HCT116 (cell line): ENCODE results near the gene TXN. TPM values are rescaled to one million over a fixed set of nuclear protein-coding genes. Genes with fewer than 3 reads are reported as not detected.

Experiments
- ATAC-seq: fragments of 200-7000 bp; cut with Tn5 transposase; 2 replicates; pipeline ENCODE4 v1.9.1; 2020; ENCODE audit warnings: mild to moderate bottlenecking, moderate library complexity
- BruUV-seq: library from RNA; stranded (reverse); fragments of 400-500 nt; replicated peaks from 2 replicates; lab custom pipeline; 2021; lab: Mats Ljungman, UMichigan
- CTCF ChIA-PET: fragments of 300-600 bp; sonication (Branson Sonifier 250); formaldehyde crosslinking; loops from one replicate; lab custom pipeline; 2021; ENCODE audit warnings: antibody characterized with exemption; lab: Charles Lee
- POLR2A ChIA-PET: fragments of 300-600, 350-600 bp; sonication (Branson Sonifier 250); formaldehyde crosslinking; loops from one replicate; lab custom pipeline; 2021; ENCODE audit warnings: antibody characterized with exemption; lab: Charles Lee
- RAD21 ChIA-PET, 2 experiments: fragments of 300-600 bp; sonication (Branson Sonifier 250); formaldehyde crosslinking; loops; one replicate each; lab custom pipeline; 2023; ENCODE audit warnings: low total read pairs in 2 of 2; ENCODE audit not compliant: uncharacterized antibody in 2 of 2, unreplicated experiment in 2 of 2, low non-redundant PET in 1 of 2; lab: Charles Lee
- DNase-seq: peaks from one replicate; pipeline ENCODE4 v3.0.0-alpha.2; 2010; ENCODE audit warnings: low read depth, low spot score
- H2AFZ ChIP-seq: fragments of 200-600 bp; shearing (Covaris generic), sonication (generic); 2 replicates; pipeline ENCODE4 v1.6.1; 2017; ENCODE audit warnings: low read depth, mixed run types, mixed read lengths, antibody characterized with exemption, low read length; ENCODE audit not compliant: poor library complexity, severe bottlenecking
- H3K27ac ChIP-seq: 2 replicates; pipeline ENCODE4 v1.5.1; 2012; ENCODE audit warnings: low read depth, low read length
- H3K27me3 ChIP-seq: fragments of 200-600 bp; sonication (generic); 2 replicates; pipeline ENCODE4 v1.6.1; 2016; ENCODE audit warnings: mixed run types, low read length, mixed read lengths; ENCODE audit not compliant: insufficient read depth
- H3K36me3 ChIP-seq, 2 experiments: fragments of 200-500 bp in 1 of 2; fragments of 200-600 bp in 1 of 2; sonication (Bioruptor generic) in 1 of 2; sonication (generic) in 1 of 2; 2 replicates each; pipeline versions ENCODE4 v1.5.1 to v1.6.1; 2014 to 2016; ENCODE audit warnings: low read length in 2 of 2, inconsistent platforms in 1 of 2, mixed read lengths in 1 of 2, mixed run types in 1 of 2; ENCODE audit not compliant: insufficient read depth in 2 of 2, control insufficient read depth in 1 of 2
- H3K4me1 ChIP-seq, 2 experiments: fragments of 200-600 bp in 1 of 2; sonication (generic) in 1 of 2; 2 replicates each; pipeline versions ENCODE4 v1.5.1 to v1.6.1; 2012 to 2017; ENCODE audit warnings: low read length in 2 of 2, inconsistent platforms in 1 of 2, mild to moderate bottlenecking in 1 of 2, mixed read lengths in 1 of 2, mixed run types in 1 of 2, moderate library complexity in 1 of 2; ENCODE audit not compliant: insufficient read depth in 2 of 2, control insufficient read depth in 1 of 2
- H3K4me2 ChIP-seq: fragments of 200-600 bp; sonication (generic); 2 replicates; pipeline ENCODE4 v1.6.1; 2017; ENCODE audit warnings: mixed run types, low read length, mixed read lengths
- H3K4me3 ChIP-seq, 2 experiments: fragments of 200-600 bp in 1 of 2; sonication (generic) in 1 of 2; replicated peaks in 1 of 2; 2 replicates each; pipeline ENCODE4 v1.5.1; 2011 to 2016; ENCODE audit warnings: low read length in 2 of 2, control low read depth in 1 of 2, low read depth in 1 of 2, mild to moderate bottlenecking in 1 of 2, mixed read lengths in 1 of 2, mixed run types in 1 of 2
- H3K79me2 ChIP-seq: fragments of 200-600 bp; sonication (generic); 2 replicates; pipeline ENCODE4 v1.6.1; 2017; ENCODE audit warnings: mild to moderate bottlenecking, mixed run types, low read length, moderate library complexity, mixed read lengths; ENCODE audit not compliant: insufficient read depth
- H3K9ac ChIP-seq: fragments of 200-600 bp; sonication (generic); 2 replicates; pipeline ENCODE4 v1.6.1; 2016; ENCODE audit warnings: low read length, mixed read lengths
- H3K9me2 ChIP-seq: fragments of 200-600 bp; sonication (generic), shearing (Covaris generic); 2 replicates; pipeline ENCODE4 v1.6.1; 2017; ENCODE audit warnings: mixed run types, mild to moderate bottlenecking, moderate library complexity; ENCODE audit not compliant: insufficient read depth
- H3K9me3 ChIP-seq, 2 experiments: fragments of 200-500 bp in 1 of 2; fragments of 200-600 bp in 1 of 2; sonication (Bioruptor generic) in 1 of 2; sonication (generic) in 1 of 2; 2 replicates each; pipeline ENCODE4 v1.6.1; 2014 to 2017; ENCODE audit warnings: low read length in 2 of 2, mixed read lengths in 2 of 2, inconsistent platforms in 1 of 2, low read depth in 1 of 2, mild to moderate bottlenecking in 1 of 2, mixed run types in 1 of 2, moderate library complexity in 1 of 2; ENCODE audit not compliant: control insufficient read depth in 1 of 2, insufficient read depth in 1 of 2
- H4K20me1 ChIP-seq: fragments of 200-600 bp; sonication (generic), shearing (Covaris generic); 2 replicates; pipeline ENCODE4 v1.6.1; 2017; ENCODE audit warnings: mixed run types, mild to moderate bottlenecking, moderate library complexity; ENCODE audit not compliant: insufficient read depth
- CBX3 ChIP-seq: IDR thresholded peaks from 2 replicates; pipeline ENCODE4 v1.6.1; 2012; ENCODE audit warnings: low read depth
- EGR1 ChIP-seq: IDR thresholded peaks from 2 replicates; pipeline ENCODE4 v1.6.1; 2012; ENCODE audit warnings: low read depth
- EZH2phosphoT487 ChIP-seq: fragments of 200-600 bp; IDR thresholded peaks from 2 replicates; pipeline ENCODE4 v1.6.1; 2018; ENCODE audit warnings: antibody characterized with exemption, borderline replicate concordance
- RAD21 ChIP-seq: IDR thresholded peaks from 2 replicates; pipeline ENCODE4 v1.6.1; 2012; ENCODE audit warnings: low read depth, mild to moderate bottlenecking
- intact Hi-C: fragments of 100-400 bp; cut with micrococcal nuclease; formaldehyde crosslinking; loops from 2 replicates; pipeline ENCODE4 v1.10.0; 2022
- total RNA-seq: library from RNA; stranded (reverse); gene quantifications from one replicate; pipeline ENCODE4 v1.2.1, GENCODE V29; 2021; ENCODE audit not compliant: unreplicated experiment
- TF ChIP-seq, protein P1 (sequence below), 3 experiments: fragments of 200-600 bp in 1 of 3; sonication (generic) in 1 of 3; IDR thresholded peaks in 2 of 3; conservative IDR thresholded peaks in 1 of 3; 2 replicates each; pipeline ENCODE4 v1.5.1; 2012 to 2017; ENCODE audit warnings: low read depth in 2 of 3, low read length in 2 of 3, antibody characterized with exemption in 1 of 3, borderline replicate concordance in 1 of 3, control low read depth in 1 of 3, mild to moderate bottlenecking in 1 of 3, mixed read lengths in 1 of 3, mixed run types in 1 of 3, moderate library complexity in 1 of 3; ENCODE audit not compliant: insufficient read depth in 1 of 3
- TF ChIP-seq, protein P2 (sequence below): IDR thresholded peaks from 2 replicates; pipeline ENCODE4 v1.6.1; 2011; ENCODE audit warnings: mild to moderate bottlenecking, low read length, moderate library complexity; ENCODE audit not compliant: insufficient replicate concordance; ENCODE audit errors: extremely low read depth
- TF ChIP-seq, protein P3 (sequence below): IDR thresholded peaks from 2 replicates; pipeline ENCODE4 v1.6.1; 2012; ENCODE audit warnings: low read depth

TXN gene
- total RNA-seq, 1 experiment from 2014 or later = 421 TPM

- no peak overlapping the region for H3K27ac ChIP-seq
- no peak overlapping the region for H3K9ac ChIP-seq
- H2AFZ ChIP-seq = no peak overlapping the region
- no peaks in the 10 kb centered on the region for H3K9me3 ChIP-seq
- H3K79me2 ChIP-seq = no peaks in the 10 kb centered on the region
- no peaks in the 10 kb centered on the region; the same call in 1 of the 2 replicates for H3K27me3 ChIP-seq
- no peaks in the 10 kb centered on the region for H4K20me1 ChIP-seq
- intact Hi-C loops = loop anchor here (1.0 kb wide), 1 partner anchor 34 kb away; no protein-coding TSS in a partner anchor
- peak overlapping the region; percentile 61 for H3K4me2 ChIP-seq
- peak; percentile 63 for ATAC-seq
- POLR2A ChIA-PET = no interaction called here
- no peaks in the 10 kb centered on the region for H3K9me2 ChIP-seq
- CTCF ChIA-PET = interaction anchor here (0.6 to 4.9 kb wide), 8 partner anchors 9 to 405 kb away, joined by 3 to 28 read pairs (median 4); partner anchors contain the start of gene C9orf152
- 0 out of 4 replicates have a peak, but pooled peaks cover 0 to 2% of the 10 kb centered on the region in 2 experiments for H3K4me1 ChIP-seq
- TF ChIP-seq, protein P1, sequence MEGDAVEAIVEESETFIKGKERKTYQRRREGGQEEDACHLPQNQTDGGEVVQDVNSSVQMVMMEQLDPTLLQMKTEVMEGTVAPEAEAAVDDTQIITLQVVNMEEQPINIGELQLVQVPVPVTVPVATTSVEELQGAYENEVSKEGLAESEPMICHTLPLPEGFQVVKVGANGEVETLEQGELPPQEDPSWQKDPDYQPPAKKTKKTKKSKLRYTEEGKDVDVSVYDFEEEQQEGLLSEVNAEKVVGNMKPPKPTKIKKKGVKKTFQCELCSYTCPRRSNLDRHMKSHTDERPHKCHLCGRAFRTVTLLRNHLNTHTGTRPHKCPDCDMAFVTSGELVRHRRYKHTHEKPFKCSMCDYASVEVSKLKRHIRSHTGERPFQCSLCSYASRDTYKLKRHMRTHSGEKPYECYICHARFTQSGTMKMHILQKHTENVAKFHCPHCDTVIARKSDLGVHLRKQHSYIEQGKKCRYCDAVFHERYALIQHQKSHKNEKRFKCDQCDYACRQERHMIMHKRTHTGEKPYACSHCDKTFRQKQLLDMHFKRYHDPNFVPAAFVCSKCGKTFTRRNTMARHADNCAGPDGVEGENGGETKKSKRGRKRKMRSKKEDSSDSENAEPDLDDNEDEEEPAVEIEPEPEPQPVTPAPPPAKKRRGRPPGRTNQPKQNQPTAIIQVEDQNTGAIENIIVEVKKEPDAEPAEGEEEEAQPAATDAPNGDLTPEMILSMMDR (IDR thresholded peaks at IDR 0.05 in 2 of 3, conservative IDR thresholded peaks at IDR 0.05 in 1 of 3; ENCODE audit: borderline replicate concordance in 1 of 3, insufficient read depth in 1 of 3, low read depth in 2 of 3, low read length in 2 of 3) = peak; percentile 67 to 77 (median 69)
- no peak for TF ChIP-seq EZH2phosphoT487
- TF ChIP-seq, protein P2, sequence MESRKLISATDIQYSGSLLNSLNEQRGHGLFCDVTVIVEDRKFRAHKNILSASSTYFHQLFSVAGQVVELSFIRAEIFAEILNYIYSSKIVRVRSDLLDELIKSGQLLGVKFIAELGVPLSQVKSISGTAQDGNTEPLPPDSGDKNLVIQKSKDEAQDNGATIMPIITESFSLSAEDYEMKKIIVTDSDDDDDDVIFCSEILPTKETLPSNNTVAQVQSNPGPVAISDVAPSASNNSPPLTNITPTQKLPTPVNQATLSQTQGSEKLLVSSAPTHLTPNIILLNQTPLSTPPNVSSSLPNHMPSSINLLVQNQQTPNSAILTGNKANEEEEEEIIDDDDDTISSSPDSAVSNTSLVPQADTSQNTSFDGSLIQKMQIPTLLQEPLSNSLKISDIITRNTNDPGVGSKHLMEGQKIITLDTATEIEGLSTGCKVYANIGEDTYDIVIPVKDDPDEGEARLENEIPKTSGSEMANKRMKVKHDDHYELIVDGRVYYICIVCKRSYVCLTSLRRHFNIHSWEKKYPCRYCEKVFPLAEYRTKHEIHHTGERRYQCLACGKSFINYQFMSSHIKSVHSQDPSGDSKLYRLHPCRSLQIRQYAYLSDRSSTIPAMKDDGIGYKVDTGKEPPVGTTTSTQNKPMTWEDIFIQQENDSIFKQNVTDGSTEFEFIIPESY = no peak
- TF ChIP-seq, protein P3, sequence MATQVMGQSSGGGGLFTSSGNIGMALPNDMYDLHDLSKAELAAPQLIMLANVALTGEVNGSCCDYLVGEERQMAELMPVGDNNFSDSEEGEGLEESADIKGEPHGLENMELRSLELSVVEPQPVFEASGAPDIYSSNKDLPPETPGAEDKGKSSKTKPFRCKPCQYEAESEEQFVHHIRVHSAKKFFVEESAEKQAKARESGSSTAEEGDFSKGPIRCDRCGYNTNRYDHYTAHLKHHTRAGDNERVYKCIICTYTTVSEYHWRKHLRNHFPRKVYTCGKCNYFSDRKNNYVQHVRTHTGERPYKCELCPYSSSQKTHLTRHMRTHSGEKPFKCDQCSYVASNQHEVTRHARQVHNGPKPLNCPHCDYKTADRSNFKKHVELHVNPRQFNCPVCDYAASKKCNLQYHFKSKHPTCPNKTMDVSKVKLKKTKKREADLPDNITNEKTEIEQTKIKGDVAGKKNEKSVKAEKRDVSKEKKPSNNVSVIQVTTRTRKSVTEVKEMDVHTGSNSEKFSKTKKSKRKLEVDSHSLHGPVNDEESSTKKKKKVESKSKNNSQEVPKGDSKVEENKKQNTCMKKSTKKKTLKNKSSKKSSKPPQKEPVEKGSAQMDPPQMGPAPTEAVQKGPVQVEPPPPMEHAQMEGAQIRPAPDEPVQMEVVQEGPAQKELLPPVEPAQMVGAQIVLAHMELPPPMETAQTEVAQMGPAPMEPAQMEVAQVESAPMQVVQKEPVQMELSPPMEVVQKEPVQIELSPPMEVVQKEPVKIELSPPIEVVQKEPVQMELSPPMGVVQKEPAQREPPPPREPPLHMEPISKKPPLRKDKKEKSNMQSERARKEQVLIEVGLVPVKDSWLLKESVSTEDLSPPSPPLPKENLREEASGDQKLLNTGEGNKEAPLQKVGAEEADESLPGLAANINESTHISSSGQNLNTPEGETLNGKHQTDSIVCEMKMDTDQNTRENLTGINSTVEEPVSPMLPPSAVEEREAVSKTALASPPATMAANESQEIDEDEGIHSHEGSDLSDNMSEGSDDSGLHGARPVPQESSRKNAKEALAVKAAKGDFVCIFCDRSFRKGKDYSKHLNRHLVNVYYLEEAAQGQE = no peak
- peak; percentile 75 for TF ChIP-seq RAD21
- no peak for TF ChIP-seq CBX3
- no peak for TF ChIP-seq EGR1
- peak overlapping the region in 1 of 2 experiments; percentile 12; a peak in 1 of 4 replicates for H3K4me3 ChIP-seq
- no peaks in the 10 kb centered on the region for H3K36me3 ChIP-seq
- DNase-seq = peak; percentile 48
- RAD21 ChIA-PET = no interaction called here
- no TSS peak for BruUV-seq
These were observed 38.6 kb downstream of the TXN start for GRCh38 chr9:110217656-110218099.
